Panc1 (cell line): Measurements from ENCODE around the gene ADAMTS6. TPM values are rescaled to one million over a fixed set of nuclear protein-coding genes. Genes with fewer than 3 reads are reported as not detected.

ENCODE experiments used
- ATAC-seq: fragments of 200-7000 bp; cut with Tn5 transposase; 2 replicates; pipeline ENCODE4 v1.9.1; 2020; ENCODE audit warnings: mild to moderate bottlenecking, moderate library complexity
- BruUV-seq: library from RNA; stranded (reverse); fragments of 400-500 nt; replicated peaks from 2 replicates; lab custom pipeline; 2021; lab: Mats Ljungman, UMichigan
- CTCF ChIA-PET: fragments of 300-600 bp; sonication (Branson Sonifier 250); formaldehyde crosslinking; loops from one replicate; lab custom pipeline; 2022; ENCODE audit warnings: antibody characterized with exemption; lab: Charles Lee
- POLR2A ChIA-PET: fragments of 300-600 bp; sonication (Branson Sonifier 250); formaldehyde crosslinking; loops from one replicate; lab custom pipeline; 2022; ENCODE audit warnings: antibody characterized with exemption; lab: Charles Lee
- DNase-seq: peaks from one replicate; pipeline ENCODE4 v3.0.0-alpha.2; 2010; ENCODE audit warnings: low read depth, low spot score
- H3K27ac ChIP-seq: 2 replicates; pipeline ENCODE4 v1.5.1; 2011; ENCODE audit warnings: mild to moderate bottlenecking, low read length, inconsistent platforms
- H3K27me3 ChIP-seq: fragments of 200-500 bp; sonication (Bioruptor generic); 2 replicates; pipeline ENCODE4 v1.6.0; 2014; ENCODE audit warnings: low read length, inconsistent platforms; ENCODE audit not compliant: control insufficient read depth, insufficient read depth
- H3K36me3 ChIP-seq: fragments of 200-500 bp; sonication (Bioruptor generic); 2 replicates; pipeline ENCODE4 v1.5.1; 2014; ENCODE audit warnings: inconsistent platforms, mild to moderate bottlenecking, low read length, moderate library complexity; ENCODE audit not compliant: control insufficient read depth, insufficient read depth
- H3K4me1 ChIP-seq: 2 replicates; pipeline ENCODE4 v1.5.1; 2011; ENCODE audit warnings: inconsistent platforms, mild to moderate bottlenecking, low read length, moderate library complexity; ENCODE audit not compliant: control insufficient read depth, insufficient read depth
- H3K4me3 ChIP-seq, 2 experiments: 2 replicates each; pipeline ENCODE4 v1.5.1; 2011 to 2012; ENCODE audit warnings: low read depth in 2 of 2, low read length in 2 of 2, mild to moderate bottlenecking in 2 of 2, inconsistent platforms in 1 of 2, moderate library complexity in 1 of 2
- H3K9me3 ChIP-seq: fragments of 200-500 bp; sonication (Bioruptor generic); 2 replicates; pipeline ENCODE4 v1.5.1; 2014; ENCODE audit warnings: low read depth, mild to moderate bottlenecking, inconsistent platforms, low read length, moderate library complexity; ENCODE audit not compliant: control insufficient read depth, insufficient read depth
- POLR2AphosphoS5 ChIP-seq: IDR thresholded peaks from 2 replicates; pipeline ENCODE4 v1.6.1; 2012; ENCODE audit warnings: mild to moderate bottlenecking, low read depth, low read length, moderate library complexity
- REST ChIP-seq, 2 experiments: IDR thresholded peaks; 2 replicates each; pipeline ENCODE4 v1.6.1; 2011 to 2012; ENCODE audit warnings: low read depth in 2 of 2, control low read depth in 1 of 2, low read length in 1 of 2, mild to moderate bottlenecking in 1 of 2, moderate library complexity in 1 of 2; ENCODE audit not compliant: insufficient read depth in 1 of 2
- SIN3A ChIP-seq: IDR thresholded peaks from 2 replicates; pipeline ENCODE4 v1.6.1; 2012; ENCODE audit warnings: low read depth, mild to moderate bottlenecking, low read length, moderate library complexity, borderline replicate concordance; ENCODE audit not compliant: insufficient read depth
- TCF7L2 ChIP-seq: IDR thresholded peaks from 2 replicates; pipeline ENCODE4 v1.6.1; 2011; ENCODE audit warnings: mild to moderate bottlenecking, low read depth, low read length, inconsistent platforms
- in situ Hi-C: cut with HindIII; loops from 2 replicates; pipeline ENCODE4 v1.10.0; 2016; ENCODE audit warnings: low sequenced_read_pairs, low pct_unique_long_range_greater_than_20kb
- intact Hi-C: fragments of 100-400 bp; cut with micrococcal nuclease; formaldehyde crosslinking; loops from one replicate; pipeline ENCODE4 v1.10.0; 2022; ENCODE audit not compliant: unreplicated experiment
- total RNA-seq: library from RNA; stranded (reverse); gene quantifications from one replicate; pipeline ENCODE4 v1.2.1, GENCODE V29; 2021; ENCODE audit not compliant: unreplicated experiment
- TF ChIP-seq, protein P1 (sequence below): fragments of 450-650 bp; IDR thresholded peaks from 2 replicates; pipeline ENCODE4 v1.5.1; 2017; ENCODE audit warnings: mild to moderate bottlenecking

Gene ADAMTS6
- total RNA-seq, 1 experiment from 2014 or later, result 0.64 TPM

DNA sequence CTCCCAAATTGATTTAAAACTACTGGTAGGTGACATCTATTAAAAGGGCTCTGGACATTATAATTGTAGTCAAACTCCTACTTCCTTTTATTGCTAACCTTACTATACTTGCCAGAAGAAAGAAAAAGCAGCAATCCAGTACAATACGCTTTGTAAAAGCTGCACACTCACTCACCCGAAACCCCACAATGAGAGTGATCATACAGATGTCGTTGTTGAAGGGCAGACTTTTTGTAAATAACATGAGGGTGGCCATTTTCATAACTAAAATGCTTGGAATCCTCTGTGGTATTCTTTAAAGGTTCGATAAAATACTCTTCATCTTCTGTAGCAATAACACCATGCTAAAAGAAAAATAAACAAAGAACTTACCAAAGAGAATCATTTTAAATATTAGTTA lies 21.7 kb downstream of the ADAMTS6 start:
- Histone ChIP-seq H3K27ac (no peak overlapping the region), H3K9me3 (no peaks in the 10 kb centered on the region), H3K4me3 (no peak overlapping the region), H3K27me3 (peaks cover 2% of the 10 kb centered on the region; the same call in 1 of the 2 replicates), H3K36me3 (no peaks in the 10 kb centered on the region), H3K4me1 (no peaks in the 10 kb centered on the region)
- no peak for DNase-seq
- CTCF ChIA-PET, result interaction anchor here (0.7 kb wide), 1 partner anchor 789 kb away, joined by 3 read pairs; no protein-coding TSS in a partner anchor
- in situ Hi-C loops, result no loop called here
- POLR2A ChIA-PET, result interaction anchor here (0.6 kb wide), 1 partner anchor 261 kb away, joined by 4 read pairs; no protein-coding TSS in a partner anchor
- BruUV-seq, result no TSS peak
- intact Hi-C loops, result no loop called here
- ATAC-seq, result no peak
- TF ChIP-seq POLR2AphosphoS5 (no peak), TCF7L2 (no peak), REST (IDR thresholded peaks at IDR 0.05; ENCODE audit: insufficient read depth in 1 of 2, low read depth in 2 of 2, low read length in 1 of 2) (no peak), SIN3A (no peak)
- TF ChIP-seq, protein P1, sequence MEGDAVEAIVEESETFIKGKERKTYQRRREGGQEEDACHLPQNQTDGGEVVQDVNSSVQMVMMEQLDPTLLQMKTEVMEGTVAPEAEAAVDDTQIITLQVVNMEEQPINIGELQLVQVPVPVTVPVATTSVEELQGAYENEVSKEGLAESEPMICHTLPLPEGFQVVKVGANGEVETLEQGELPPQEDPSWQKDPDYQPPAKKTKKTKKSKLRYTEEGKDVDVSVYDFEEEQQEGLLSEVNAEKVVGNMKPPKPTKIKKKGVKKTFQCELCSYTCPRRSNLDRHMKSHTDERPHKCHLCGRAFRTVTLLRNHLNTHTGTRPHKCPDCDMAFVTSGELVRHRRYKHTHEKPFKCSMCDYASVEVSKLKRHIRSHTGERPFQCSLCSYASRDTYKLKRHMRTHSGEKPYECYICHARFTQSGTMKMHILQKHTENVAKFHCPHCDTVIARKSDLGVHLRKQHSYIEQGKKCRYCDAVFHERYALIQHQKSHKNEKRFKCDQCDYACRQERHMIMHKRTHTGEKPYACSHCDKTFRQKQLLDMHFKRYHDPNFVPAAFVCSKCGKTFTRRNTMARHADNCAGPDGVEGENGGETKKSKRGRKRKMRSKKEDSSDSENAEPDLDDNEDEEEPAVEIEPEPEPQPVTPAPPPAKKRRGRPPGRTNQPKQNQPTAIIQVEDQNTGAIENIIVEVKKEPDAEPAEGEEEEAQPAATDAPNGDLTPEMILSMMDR, result no peak

- DNase-seq (no peak), ATAC-seq (no peak)
- intact Hi-C loops (no loop called here), in situ Hi-C loops (no loop called here)
- Histone ChIP-seq H3K9me3 (no peaks in the 10 kb centered on the region), H3K27ac (no peak overlapping the region), H3K4me1 (no peaks in the 10 kb centered on the region), H3K4me3 (no peak overlapping the region), H3K27me3 (no peaks in the 10 kb centered on the region), H3K36me3 (no peaks in the 10 kb centered on the region)
- TF ChIP-seq SIN3A (no peak), POLR2AphosphoS5 (no peak), REST (IDR thresholded peaks at IDR 0.05; ENCODE audit: insufficient read depth in 1 of 2, low read depth in 2 of 2, low read length in 1 of 2) (no peak)
- TF ChIP-seq, protein P1, result no peak
- CTCF ChIA-PET, result no interaction called here
- no TSS peak for BruUV-seq
- POLR2A ChIA-PET, result no interaction called here
Measured at GRCh38 chr5:65455064-65455463, 26.7 kb downstream of the ADAMTS6 start.
